Stimulated activated naive B cell treated with anti-CD40 and anti-IgM and Interleukin-4, amounts not matched to agents 10 μg/mL and 1 μg/mL and 100 μg/mL, for 72 hours (primary cell): Measurements from ENCODE around the gene RTL5.
"Not testable (repeated sequence)": the region's sequence is repeated elsewhere in the genome, so short reads cannot be mapped to it uniquely, and the experiment has no call there.

Experiments used
- ATAC-seq, 2 donors: fragments of 150-1000 bp; cut with Tn5 transposase; replicated peaks; 2 replicates each; pipeline ENCODE4 v1.10.0; 2021; ENCODE audit warnings: moderate library complexity in 1 of 2
- DNase-seq: peaks from one replicate; pipeline ENCODE4 v3.0.0; 2021
- H3K27ac Mint-ChIP-seq: one replicate; pipeline ENCODE4 v1.8.0; 2022; ENCODE audit warnings: mild to moderate bottlenecking, mixed read lengths
- H3K27me3 Mint-ChIP-seq, 2 donors: one replicate each; pipeline ENCODE4 v1.8.0; 2022; ENCODE audit warnings: mixed read lengths in 2 of 2
- H3K36me3 Mint-ChIP-seq, 2 donors: one replicate each; pipeline ENCODE4 v1.8.0; 2022; ENCODE audit warnings: mixed read lengths in 2 of 2, mild to moderate bottlenecking in 1 of 2
- H3K4me1 Mint-ChIP-seq, 2 donors: one replicate each; pipeline ENCODE4 v1.8.0; 2022; ENCODE audit warnings: mixed read lengths in 2 of 2, mild to moderate bottlenecking in 1 of 2
- H3K4me3 Mint-ChIP-seq, 2 donors: one replicate each; pipeline ENCODE4 v1.8.0; 2022; ENCODE audit warnings: mild to moderate bottlenecking in 2 of 2, mixed read lengths in 2 of 2, moderate library complexity in 1 of 2
- H3K9me3 Mint-ChIP-seq, 2 donors: one replicate each; pipeline ENCODE4 v1.8.0; 2022; ENCODE audit warnings: mixed read lengths in 2 of 2, mild to moderate bottlenecking in 1 of 2

The RTL5 gene

GRCh38 chrX:72131317-72132294 is at the start of gene RTL5:
Gene RTL5 (minus strand): TSS chrX:72131915.
- Mint-ChIP-seq H3K27ac (no peak within 1 kb of the TSS), H3K4me3 (peak within 1 kb of the TSS; percentile 76 to 86)

GRCh38 chrX:72180539-72180938 is 48.8 kb upstream of the RTL5 start:
- Mint-ChIP-seq H3K27me3 (no peaks in the 10 kb centered on the region), H3K4me1 (peaks cover 0 to 3% of the 10 kb centered on the region in 2 donors), H3K9me3 (no peaks in the 10 kb centered on the region), H3K27ac (no peak overlapping the region), H3K36me3 (peaks cover 0 to 4% of the 10 kb centered on the region in 2 donors), H3K4me3 (no peak overlapping the region)
- no peak for ATAC-seq
- DNase-seq: no peak

More at GRCh38 chrX:72131317-72132294, at the start of gene RTL5:
- DNase-seq: peak; percentile 32
- Mint-ChIP-seq H3K4me1 (peaks cover 5 to 9% of the 10 kb centered on the region in 2 donors), H3K27me3 (peaks cover 38 to 49% of the 10 kb centered on the region in 2 donors), H3K9me3 (no peaks in the 10 kb centered on the region), H3K36me3 (no peaks in the 10 kb centered on the region)
- peak; percentile 75 to 78 for ATAC-seq

GRCh38 chrX:72176981-72177380 is 45.3 kb upstream of the RTL5 start:
- H3K27me3 Mint-ChIP-seq: no peaks in the 10 kb centered on the region
- no peak overlapping the region for H3K4me3 Mint-ChIP-seq
- ATAC-seq (no peak), DNase-seq (no peak)
- no peaks in the 10 kb centered on the region for H3K36me3 Mint-ChIP-seq
- no peaks in the 10 kb centered on the region for H3K4me1 Mint-ChIP-seq
- no peak overlapping the region for H3K27ac Mint-ChIP-seq
- no peaks in the 10 kb centered on the region for H3K9me3 Mint-ChIP-seq

- not testable (repeated sequence) for H3K27ac Mint-ChIP-seq, H3K4me1 Mint-ChIP-seq, DNase-seq, H3K27me3 Mint-ChIP-seq, H3K4me3 Mint-ChIP-seq, ATAC-seq, H3K9me3 Mint-ChIP-seq, H3K36me3 Mint-ChIP-seq
Observed at GRCh38 chrX:72176289-72176688, 44.6 kb upstream of the RTL5 start.

GRCh38 chrX:72169008-72169728 is 37.5 kb upstream of the RTL5 start:
- Mint-ChIP-seq H3K36me3 (no peaks in the 10 kb centered on the region), H3K4me3 (peak overlapping the region; percentile 14 to 32), H3K27me3 (no peaks in the 10 kb centered on the region), H3K4me1 (no peaks in the 10 kb centered on the region), H3K27ac (no peak overlapping the region), H3K9me3 (no peaks in the 10 kb centered on the region)
- ATAC-seq (peak; percentile 42 to 68), DNase-seq (no peak)

- Mint-ChIP-seq H3K4me3 (no peak overlapping the region), H3K4me1 (no peaks in the 10 kb centered on the region), H3K27me3 (peaks cover 0 to 6% of the 10 kb centered on the region in 2 donors), H3K9me3 (no peaks in the 10 kb centered on the region), H3K36me3 (no peaks in the 10 kb centered on the region), H3K27ac (no peak overlapping the region)
- DNase-seq: no peak
- ATAC-seq: no peak
Observed at GRCh38 chrX:72165551-72165950, 33.8 kb upstream of the RTL5 start.

- Mint-ChIP-seq H3K27ac (no peak overlapping the region), H3K36me3 (no peaks in the 10 kb centered on the region), H3K27me3 (peaks cover 9 to 33% of the 10 kb centered on the region in 2 donors), H3K4me1 (no peaks in the 10 kb centered on the region), H3K9me3 (no peaks in the 10 kb centered on the region), H3K4me3 (no peak overlapping the region)
- DNase-seq: no peak
- no peak for ATAC-seq
Observed at GRCh38 chrX:72159769-72160168, 28.1 kb upstream of the RTL5 start.

- no peak overlapping the region for H3K4me3 Mint-ChIP-seq
- H3K27ac Mint-ChIP-seq: no peak overlapping the region
- no peaks in the 10 kb centered on the region for H3K9me3 Mint-ChIP-seq
- no peaks in the 10 kb centered on the region for H3K4me1 Mint-ChIP-seq
- no peaks in the 10 kb centered on the region for H3K36me3 Mint-ChIP-seq
- no peak for ATAC-seq
- peaks cover 9 to 33% of the 10 kb centered on the region in 2 donors for H3K27me3 Mint-ChIP-seq
- DNase-seq: no peak
Observed at GRCh38 chrX:72158773-72159172, 27.1 kb upstream of the RTL5 start.

- Mint-ChIP-seq H3K27me3 (peaks cover 0 to 16% of the 10 kb centered on the region in 2 donors), H3K27ac (no peak overlapping the region), H3K9me3 (no peaks in the 10 kb centered on the region), H3K36me3 (no peaks in the 10 kb centered on the region), H3K4me3 (no peak overlapping the region), H3K4me1 (peaks cover 3 to 5% of the 10 kb centered on the region in 2 donors)
- no peak for DNase-seq
- ATAC-seq: no peak
Observed at GRCh38 chrX:72146527-72146926, 14.8 kb upstream of the RTL5 start.

GRCh38 chrX:72145181-72145580 is 13.5 kb upstream of the RTL5 start:
- H3K4me1 Mint-ChIP-seq: peaks cover 6 to 10% of the 10 kb centered on the region in 2 donors
- DNase-seq (no peak), ATAC-seq (no peak)
- no peaks in the 10 kb centered on the region for H3K36me3 Mint-ChIP-seq
- peaks cover 5 to 13% of the 10 kb centered on the region in 2 donors for H3K27me3 Mint-ChIP-seq
- H3K9me3 Mint-ChIP-seq: no peaks in the 10 kb centered on the region
- H3K4me3 Mint-ChIP-seq: no peak overlapping the region
- no peak overlapping the region for H3K27ac Mint-ChIP-seq

- Mint-ChIP-seq H3K4me3 (no peak overlapping the region), H3K4me1 (peaks cover 6 to 10% of the 10 kb centered on the region in 2 donors), H3K27ac (no peak overlapping the region), H3K27me3 (peaks cover 16 to 22% of the 10 kb centered on the region in 2 donors), H3K36me3 (no peaks in the 10 kb centered on the region), H3K9me3 (no peaks in the 10 kb centered on the region)
- no peak for ATAC-seq
- DNase-seq: no peak
Observed at GRCh38 chrX:72143609-72143907, 11.8 kb upstream of the RTL5 start.

GRCh38 chrX:72142794-72143608 is 11.3 kb upstream of the RTL5 start:
- H3K4me3 Mint-ChIP-seq: no peak overlapping the region
- no peaks in the 10 kb centered on the region for H3K9me3 Mint-ChIP-seq
- ATAC-seq (no peak), DNase-seq (no peak)
- peaks cover 16 to 22% of the 10 kb centered on the region in 2 donors for H3K27me3 Mint-ChIP-seq
- no peaks in the 10 kb centered on the region for H3K36me3 Mint-ChIP-seq
- no peak overlapping the region for H3K27ac Mint-ChIP-seq
- peaks cover 6 to 10% of the 10 kb centered on the region in 2 donors for H3K4me1 Mint-ChIP-seq

- Mint-ChIP-seq H3K27ac (no peak overlapping the region), H3K4me3 (no peak overlapping the region)
Observed at GRCh38 chrX:72142094-72142793, 10.5 kb upstream of the RTL5 start.

More at GRCh38 chrX:72142094-72142793, 10.5 kb upstream of the RTL5 start:
- H3K36me3 Mint-ChIP-seq: no peaks in the 10 kb centered on the region
- DNase-seq (no peak), ATAC-seq (peak in 1 of 2 donors; percentile 33)
- peaks cover 6 to 10% of the 10 kb centered on the region in 2 donors for H3K4me1 Mint-ChIP-seq
- H3K27me3 Mint-ChIP-seq: peaks cover 16 to 17% of the 10 kb centered on the region in 2 donors
- H3K9me3 Mint-ChIP-seq: no peaks in the 10 kb centered on the region
